HepG2 (cell line): ENCODE measurements around the gene TGFA. TPM values are rescaled to one million over a fixed set of nuclear protein-coding genes. Genes with fewer than 3 reads are reported as not detected.

ENCODE experiments used
- ATAC-seq: fragments of 200-7000 bp; cut with Tn5 transposase; 3 replicates; pipeline ENCODE4 v1.9.1; 2020; ENCODE audit warnings: mild to moderate bottlenecking, moderate library complexity
- BruUV-seq: library from RNA; stranded (reverse); fragments of 400-500 nt; replicated peaks from 2 replicates; lab custom pipeline; 2021; lab: Mats Ljungman, UMichigan
- CTCF ChIA-PET: fragments of 300-600 bp; formaldehyde crosslinking; extraction: SDS; loops from one replicate; lab custom pipeline; 2021; ENCODE audit warnings: low total read pairs, inconsistent platforms, low intra/inter-chr PET ratio; lab: Yijun Ruan, JAX
- POLR2A ChIA-PET: fragments of 350-600 bp; sonication (Branson Sonifier 250); formaldehyde crosslinking; loops from one replicate; lab custom pipeline; 2020; ENCODE audit warnings: antibody characterized with exemption, inconsistent platforms; lab: Yijun Ruan, JAX
- DNase-seq: peaks from one replicate; pipeline ENCODE4 v3.0.0-alpha.2; 2015; ENCODE audit warnings: low spot score
- FAIRE-seq: peaks from 3 replicates; lab custom pipeline; 2011; peaks lifted over from hg19 to GRCh38; lab: Jason Lieb, UNC
- H2AFZ ChIP-seq: one replicate; pipeline ENCODE4 v1.6.1; 2011; ENCODE audit warnings: low read length, inconsistent platforms
- H3K27ac ChIP-seq: fragments of 300-600 bp; 3 replicates; pipeline ENCODE4 v1.8.0; 2011; ENCODE audit warnings: mixed run types, mild to moderate bottlenecking, mixed read lengths, low read length, inconsistent platforms; ENCODE audit not compliant: insufficient read depth; ENCODE audit errors: extremely low read length
- H3K27me3 ChIP-seq, 2 experiments: fragments of 200-600 bp in 1 of 2; 2 replicates in 1 of 2; 3 replicates in 1 of 2; pipeline versions ENCODE4 v1.6.0 to v1.8.0; 2011; ENCODE audit warnings: low read length in 2 of 2, mild to moderate bottlenecking in 2 of 2, moderate library complexity in 2 of 2, inconsistent platforms in 1 of 2; ENCODE audit not compliant: insufficient read depth in 2 of 2, control insufficient read depth in 1 of 2
- H3K36me3 ChIP-seq, 2 experiments: fragments of 200-600 bp in 1 of 2; replicated peaks in 1 of 2; 2 replicates in 1 of 2; 3 replicates in 1 of 2; pipeline versions ENCODE4 v1.5.1 to v1.8.0; 2011; ENCODE audit warnings: low read length in 2 of 2, inconsistent platforms in 1 of 2; ENCODE audit not compliant: insufficient read depth in 2 of 2, control insufficient read depth in 1 of 2
- H3K4me1 ChIP-seq: 2 replicates; pipeline ENCODE4 v1.5.1; 2012; ENCODE audit warnings: low read length, inconsistent platforms; ENCODE audit not compliant: insufficient read depth
- H3K4me2 ChIP-seq: 2 replicates; pipeline ENCODE4 v1.6.0; 2011; ENCODE audit warnings: low read depth, low read length, inconsistent platforms
- H3K4me3 ChIP-seq, 3 experiments: fragments of 200-600 bp in 1 of 3; sonication (generic), shearing (Covaris generic) in 1 of 3; replicated peaks in 1 of 3; 2 replicates each; pipeline ENCODE4 v1.5.1; 2011 to 2016; ENCODE audit warnings: low read length in 3 of 3, inconsistent platforms in 2 of 3, low read depth in 2 of 3, mild to moderate bottlenecking in 2 of 3, control low read depth in 1 of 3, mixed read lengths in 1 of 3; ENCODE audit not compliant: insufficient read depth in 1 of 3
- H3K79me2 ChIP-seq: one replicate; pipeline ENCODE4 v1.6.1; 2011; ENCODE audit warnings: low read length, inconsistent platforms; ENCODE audit not compliant: insufficient read depth
- H3K9ac ChIP-seq: 2 replicates; pipeline ENCODE4 v1.6.0; 2011; ENCODE audit warnings: mild to moderate bottlenecking, low read depth, low read length, inconsistent platforms; ENCODE audit not compliant: insufficient read depth
- H3K9me3 ChIP-seq: 2 replicates; pipeline ENCODE4 v1.5.1; 2012; ENCODE audit warnings: mild to moderate bottlenecking, low read length
- H4K20me1 ChIP-seq: 2 replicates; pipeline ENCODE4 v1.6.0; 2011; ENCODE audit warnings: inconsistent platforms, mild to moderate bottlenecking, low read length, moderate library complexity; ENCODE audit not compliant: insufficient read depth
- CAMTA2 ChIP-seq: sonication (generic); formaldehyde crosslinking; IDR thresholded peaks from 2 replicates; pipeline ENCODE4 v1.4.0; 2020; ENCODE audit warnings: mild to moderate bottlenecking, missing genetic modification reagents, borderline replicate concordance
- ELF4 ChIP-seq: sonication (generic); formaldehyde crosslinking; IDR thresholded peaks from 2 replicates; pipeline ENCODE4 v1.5.0; 2020; ENCODE audit warnings: missing genetic modification reagents, mild to moderate bottlenecking, moderate library complexity, borderline replicate concordance
- JUND ChIP-seq: sonication (generic); formaldehyde crosslinking; IDR thresholded peaks from 2 replicates; pipeline ENCODE4 v1.8.0; 2022; ENCODE audit warnings: mild to moderate bottlenecking, missing genetic modification reagents
- KAT7 ChIP-seq: IDR thresholded peaks from 2 replicates; pipeline ENCODE4 v1.6.1; 2018; ENCODE audit warnings: borderline replicate concordance, missing compliant biosample characterization
- NAIF1 ChIP-seq: sonication (generic); formaldehyde crosslinking; IDR thresholded peaks from 2 replicates; pipeline ENCODE4 v1.5.0; 2020; ENCODE audit warnings: mild to moderate bottlenecking, missing genetic modification reagents, borderline replicate concordance
- PITX1 ChIP-seq: sonication (generic); formaldehyde crosslinking; IDR thresholded peaks from 2 replicates; pipeline ENCODE4 v1.5.1; 2020; ENCODE audit warnings: mild to moderate bottlenecking, missing genetic modification reagents
- POLR2G ChIP-seq: fragments of 200-400 bp; formaldehyde crosslinking; IDR thresholded peaks from 2 replicates; pipeline ENCODE4 v1.6.1; 2018; ENCODE audit warnings: mild to moderate bottlenecking, low read depth, low read length, moderate library complexity
- SIN3B ChIP-seq: fragments of 150-350 bp; IDR thresholded peaks from 2 replicates; pipeline ENCODE4 v1.6.1; 2014; ENCODE audit warnings: low read length
- TOE1 ChIP-seq: sonication (generic); formaldehyde crosslinking; IDR thresholded peaks from 2 replicates; pipeline ENCODE4 v1.4.0; 2020; ENCODE audit warnings: mild to moderate bottlenecking, missing genetic modification reagents
- ZMAT3 ChIP-seq: sonication (generic); formaldehyde crosslinking; conservative IDR thresholded peaks from 2 replicates; pipeline ENCODE4 v1.7.0; 2021; ENCODE audit warnings: missing genetic modification reagents
- ZNF468 ChIP-seq: sonication (generic); formaldehyde crosslinking; IDR thresholded peaks from 2 replicates; pipeline ENCODE4 v1.8.0; 2022; ENCODE audit warnings: mild to moderate bottlenecking, moderate library complexity, missing genetic modification reagents
- ZNF557 ChIP-seq: sonication (generic); formaldehyde crosslinking; IDR thresholded peaks from 2 replicates; pipeline ENCODE4 v1.4.0; 2020; ENCODE audit warnings: missing genetic modification reagents
- ZNF615 ChIP-seq: sonication (generic); formaldehyde crosslinking; IDR thresholded peaks from 2 replicates; pipeline ENCODE4 v1.5.0; 2020; ENCODE audit warnings: mild to moderate bottlenecking, missing genetic modification reagents, borderline replicate concordance
- ZNF784 ChIP-seq: sonication (generic); formaldehyde crosslinking; IDR thresholded peaks from 2 replicates; pipeline ENCODE4 v1.5.1; 2020; ENCODE audit warnings: missing genetic modification reagents, mild to moderate bottlenecking, borderline replicate concordance
- WGBS: methylation state at CpG from one replicate; pipeline ENCODE4 v1.1.6; 2017; ENCODE audit warnings: low lambda C conversion rate; 5-methylcytosine and 5-hydroxymethylcytosine counted together
- in situ Hi-C: cut with HindIII; loops from 2 replicates; pipeline ENCODE4 v1.10.0; 2017; ENCODE audit warnings: low pct_unique_long_range_greater_than_20kb; ENCODE audit not compliant: extremely low pct_ligation_motif_present
- intact Hi-C: fragments of 100-400 bp; cut with micrococcal nuclease; formaldehyde crosslinking; loops from one replicate; pipeline ENCODE4 v1.10.0; 2022; ENCODE audit not compliant: unreplicated experiment
- polyA plus RNA-seq, 8 experiments: library from polyadenylated mRNA; depleted of rRNA in 3 of 8; stranded (reverse) in 7 of 8; unstranded in 1 of 8; fragments of >200 nt; fragmentation: Illumina TruSeq in 4 of 8; extraction: Trizol in 4 of 8; gene quantifications; 2 replicates each; pipeline versions ENCODE4 v1.2.1 to v1.2.3, GENCODE V29; 2011 to 2016; ENCODE audit warnings: low read depth in 4 of 8, missing spikeins in 1 of 8, mixed read lengths in 1 of 8; ENCODE audit not compliant: insufficient read depth in 1 of 8
- total RNA-seq, 5 experiments: library from RNA; depleted of rRNA; stranded (reverse); fragments of >200 nt; fragmentation: Illumina TruSeq; extraction: Trizol; gene quantifications; 2 replicates each; pipeline ENCODE4 v1.2.3, GENCODE V29; 2016; ENCODE audit warnings: low read depth in 1 of 5
- TF ChIP-seq, protein P1 (sequence below), 2 experiments: sonication (generic) in 1 of 2; formaldehyde crosslinking in 1 of 2; IDR thresholded peaks; 2 replicates each; pipeline versions ENCODE4 v1.4.0 to v1.6.1; 2018 to 2020; ENCODE audit warnings: missing genetic modification reagents in 2 of 2, borderline replicate concordance in 1 of 2, low read depth in 1 of 2, mild to moderate bottlenecking in 1 of 2, missing biosample characterization in 1 of 2
- TF ChIP-seq, protein P2 (sequence below): sonication (generic); formaldehyde crosslinking; IDR thresholded peaks from 2 replicates; pipeline ENCODE4 v1.8.1; 2022; ENCODE audit warnings: mild to moderate bottlenecking, missing genetic modification reagents
- TF ChIP-seq, protein P3 (sequence below): sonication (generic); formaldehyde crosslinking; IDR thresholded peaks from 2 replicates; pipeline ENCODE4 v1.5.0; 2020; ENCODE audit warnings: mild to moderate bottlenecking, missing genetic modification reagents

TGFA gene
- total and polyA plus RNA-seq, 2 of the 13 experiments (the other 11 are each of a cell fraction or from before 2014, with no cell fraction given): 7.8 to 15.3 TPM

DNA sequence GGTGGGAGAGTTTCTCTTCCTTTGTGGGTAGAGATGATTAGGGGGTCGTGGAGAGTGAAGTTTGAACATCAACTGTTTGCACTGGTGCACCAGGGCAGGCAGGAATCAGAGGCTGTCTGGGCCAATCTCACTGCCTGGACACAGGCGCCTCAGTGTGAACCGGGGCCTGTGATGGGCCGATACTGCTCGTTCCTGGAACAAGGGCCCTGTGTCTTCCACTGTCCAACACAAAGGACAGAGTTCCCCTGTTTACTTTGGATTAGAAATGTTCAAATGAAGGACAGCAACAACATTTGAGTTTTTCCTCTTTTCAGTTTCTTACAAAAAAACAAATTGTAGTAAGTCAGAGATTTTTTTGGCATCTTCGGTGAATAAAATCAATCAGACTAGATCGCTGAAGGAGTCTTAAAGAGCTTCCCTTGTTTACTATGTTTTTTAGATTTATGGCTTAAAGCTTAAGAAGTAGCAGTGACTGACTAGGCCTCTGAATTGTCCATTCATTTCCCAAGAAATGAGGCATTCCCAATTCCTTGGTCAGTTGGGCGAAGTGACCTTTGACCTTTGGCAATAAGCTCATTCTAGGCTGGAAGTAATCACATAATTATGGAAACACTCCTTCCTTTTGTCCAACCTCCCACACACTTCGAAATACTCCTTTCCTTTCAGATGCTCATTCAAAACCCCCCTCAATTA, 11.6 kb upstream of the TGFA start:
- Histone ChIP-seq H3K27ac (peak overlapping the region; percentile 87), H3K9me3 (no peaks in the 10 kb centered on the region), H3K4me3 (peak overlapping the region in 2 of 3 experiments; percentile 2 to 6; a peak in 1 of 6 replicates), H3K9ac (peak overlapping the region; percentile 60), H4K20me1 (no peaks in the 10 kb centered on the region), H3K36me3 (no peaks in the 10 kb centered on the region), H3K4me1 (peaks cover 59% of the 10 kb centered on the region), H3K27me3 (no peaks in the 10 kb centered on the region), H3K79me2 (no peaks in the 10 kb centered on the region), H3K4me2 (peak overlapping the region; percentile 54), H2AFZ (peak overlapping the region; percentile 24)
- ATAC-seq (peak; percentile 100), DNase-seq (peak; percentile 98), FAIRE-seq (peak; percentile 94)
- in situ Hi-C loops: no loop called here
- CTCF ChIA-PET: no interaction called here
- intact Hi-C loops: loop anchor here (1.0 kb wide), 1 partner anchor 8 kb away; no protein-coding TSS in a partner anchor
- POLR2A ChIA-PET: interaction anchor here (1.4 to 2.2 kb wide), 3 partner anchors 8 to 61 kb away, joined by 3 to 13 read pairs (median 10); partner anchors contain the start of gene TGFA
- 16% methylated on average over 9 of the region's 9 CpGs for WGBS
- TSS peak; percentile 72 for BruUV-seq
- 0 out of 2 replicates have a peak, but pooled peaks have one; percentile 37 for TF ChIP-seq KAT7 (CRISPR knock-in tag)
- TF ChIP-seq, protein P1, sequence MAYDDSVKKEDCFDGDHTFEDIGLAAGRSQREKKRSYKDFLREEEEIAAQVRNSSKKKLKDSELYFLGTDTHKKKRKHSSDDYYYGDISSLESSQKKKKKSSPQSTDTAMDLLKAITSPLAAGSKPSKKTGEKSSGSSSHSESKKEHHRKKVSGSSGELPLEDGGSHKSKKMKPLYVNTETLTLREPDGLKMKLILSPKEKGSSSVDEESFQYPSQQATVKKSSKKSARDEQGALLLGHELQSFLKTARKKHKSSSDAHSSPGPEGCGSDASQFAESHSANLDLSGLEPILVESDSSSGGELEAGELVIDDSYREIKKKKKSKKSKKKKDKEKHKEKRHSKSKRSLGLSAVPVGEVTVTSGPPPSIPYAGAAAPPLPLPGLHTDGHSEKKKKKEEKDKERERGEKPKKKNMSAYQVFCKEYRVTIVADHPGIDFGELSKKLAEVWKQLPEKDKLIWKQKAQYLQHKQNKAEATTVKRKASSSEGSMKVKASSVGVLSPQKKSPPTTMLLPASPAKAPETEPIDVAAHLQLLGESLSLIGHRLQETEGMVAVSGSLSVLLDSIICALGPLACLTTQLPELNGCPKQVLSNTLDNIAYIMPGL (CRISPR knock-in tag; IDR thresholded peaks at IDR 0.05; ENCODE audit: borderline replicate concordance in 1 of 2, low read depth in 1 of 2): peak; percentile 27 to 55; a peak in 2 of 4 replicates
- TF ChIP-seq PITX1 (CRISPR knock-in tag): peak; percentile 99
- TF ChIP-seq, protein P2, sequence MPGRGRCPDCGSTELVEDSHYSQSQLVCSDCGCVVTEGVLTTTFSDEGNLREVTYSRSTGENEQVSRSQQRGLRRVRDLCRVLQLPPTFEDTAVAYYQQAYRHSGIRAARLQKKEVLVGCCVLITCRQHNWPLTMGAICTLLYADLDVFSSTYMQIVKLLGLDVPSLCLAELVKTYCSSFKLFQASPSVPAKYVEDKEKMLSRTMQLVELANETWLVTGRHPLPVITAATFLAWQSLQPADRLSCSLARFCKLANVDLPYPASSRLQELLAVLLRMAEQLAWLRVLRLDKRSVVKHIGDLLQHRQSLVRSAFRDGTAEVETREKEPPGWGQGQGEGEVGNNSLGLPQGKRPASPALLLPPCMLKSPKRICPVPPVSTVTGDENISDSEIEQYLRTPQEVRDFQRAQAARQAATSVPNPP (CRISPR knock-in tag): 0 out of 2 replicates have a peak, but pooled peaks have one; percentile 46
- TF ChIP-seq SIN3B: no peak
- 0 out of 2 replicates have a peak, but pooled peaks have one; percentile 31 for TF ChIP-seq TOE1
- TF ChIP-seq, protein P3, sequence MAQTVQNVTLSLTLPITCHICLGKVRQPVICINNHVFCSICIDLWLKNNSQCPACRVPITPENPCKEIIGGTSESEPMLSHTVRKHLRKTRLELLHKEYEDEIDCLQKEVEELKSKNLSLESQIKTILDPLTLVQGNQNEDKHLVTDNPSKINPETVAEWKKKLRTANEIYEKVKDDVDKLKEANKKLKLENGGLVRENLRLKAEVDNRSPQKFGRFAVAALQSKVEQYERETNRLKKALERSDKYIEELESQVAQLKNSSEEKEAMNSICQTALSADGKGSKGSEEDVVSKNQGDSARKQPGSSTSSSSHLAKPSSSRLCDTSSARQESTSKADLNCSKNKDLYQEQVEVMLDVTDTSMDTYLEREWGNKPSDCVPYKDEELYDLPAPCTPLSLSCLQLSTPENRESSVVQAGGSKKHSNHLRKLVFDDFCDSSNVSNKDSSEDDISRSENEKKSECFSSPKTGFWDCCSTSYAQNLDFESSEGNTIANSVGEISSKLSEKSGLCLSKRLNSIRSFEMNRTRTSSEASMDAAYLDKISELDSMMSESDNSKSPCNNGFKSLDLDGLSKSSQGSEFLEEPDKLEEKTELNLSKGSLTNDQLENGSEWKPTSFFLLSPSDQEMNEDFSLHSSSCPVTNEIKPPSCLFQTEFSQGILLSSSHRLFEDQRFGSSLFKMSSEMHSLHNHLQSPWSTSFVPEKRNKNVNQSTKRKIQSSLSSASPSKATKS (CRISPR knock-in tag): no peak
- peak; percentile 48 for TF ChIP-seq POLR2G
- TF ChIP-seq ELF4 (CRISPR knock-in tag): no peak
- TF ChIP-seq ZNF557: 0 out of 2 replicates have a peak, but pooled peaks have one; percentile 39
- no peak for TF ChIP-seq NAIF1
- no peak for TF ChIP-seq ZNF784 (CRISPR knock-in tag)
- TF ChIP-seq CAMTA2: no peak
- TF ChIP-seq ZNF615 (CRISPR knock-in tag): no peak
- TF ChIP-seq ZNF468 (CRISPR knock-in tag): no peak
- TF ChIP-seq ZMAT3 (CRISPR knock-in tag): 0 out of 2 replicates have a peak, but pooled peaks have one; percentile 46
- TF ChIP-seq JUND (CRISPR knock-in tag): no peak
